ENCODE results near the gene FMN1. TPM values are rescaled to one million over a fixed set of nuclear protein-coding genes. Genes with fewer than 3 reads are reported as not detected.

FMN1 gene
- total RNA-seq, 1 experiment from 2014 or later, result 2.4 TPM

DNA sequence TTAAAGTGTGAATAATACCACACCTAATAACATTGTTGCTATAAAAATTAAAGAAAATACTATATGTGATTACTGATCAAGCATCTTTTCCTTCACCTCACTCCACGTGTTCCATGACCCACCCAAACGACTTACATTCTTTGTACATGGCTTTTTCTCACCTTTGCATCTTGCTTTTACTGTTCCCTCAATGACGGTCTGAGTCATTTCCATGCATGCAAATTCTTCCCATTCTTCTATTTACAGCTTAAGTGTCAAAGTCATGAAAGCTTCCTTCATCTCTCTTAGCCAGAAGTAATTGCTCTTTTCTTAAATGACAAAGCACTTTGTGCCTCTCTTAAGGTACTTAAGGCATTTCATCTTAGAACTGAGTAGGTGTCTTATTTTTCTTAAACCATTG is 412.7 kb downstream of the FMN1 start:
- Histone ChIP-seq H3K79me2 (ENCODE audit: low read length) (no peaks in the 10 kb centered on the region), H2AFZ (ENCODE audit: low read length) (no peak overlapping the region), H3K27ac (ENCODE audit: low read length) (no peak overlapping the region), H3K4me1 (ENCODE audit: insufficient read depth, low read length) (peaks cover 23% of the 10 kb centered on the region), H3K4me3 (ENCODE audit: low read length) (no peak overlapping the region), H3K9ac (ENCODE audit: low read length) (no peak overlapping the region), H3K9me3 (ENCODE audit: low read length) (peaks cover 8% of the 10 kb centered on the region; the same call in 1 of the 2 replicates), H3K27me3 (ENCODE audit: low read length) (no peaks in the 10 kb centered on the region), H3K9me2 (replicated peaks; ENCODE audit: low read length) (no peaks in the 10 kb centered on the region), H3K4me2 (ENCODE audit: low read length) (no peak overlapping the region), H3K36me3 (ENCODE audit: low read depth, low read length) (peaks cover 8% of the 10 kb centered on the region; the same call in 1 of the 2 replicates), H3F3A (ENCODE audit: low read length, unreplicated experiment) (no peaks in the 10 kb centered on the region), H4K20me1 (ENCODE audit: low read length) (no peaks in the 10 kb centered on the region)
- ChIA-PET CTCF (interaction anchor here (0.6 kb wide), 1 partner anchor 125 kb away, joined by 3 read pairs; no protein-coding TSS in a partner anchor), POLR2A (ENCODE audit: unreplicated experiment) (no interaction called here)
- DNase-seq, result no peak
- BruUV-seq (replicated peaks), result no TSS peak
- TF ChIP-seq EZH2 (IDR thresholded peaks at IDR 0.05; ENCODE audit: low read length, unreplicated experiment) (no peak), EZH2phosphoT487 (IDR thresholded peaks at IDR 0.05; ENCODE audit: borderline replicate concordance, low read length) (no peak)
- TF ChIP-seq, protein P1, sequence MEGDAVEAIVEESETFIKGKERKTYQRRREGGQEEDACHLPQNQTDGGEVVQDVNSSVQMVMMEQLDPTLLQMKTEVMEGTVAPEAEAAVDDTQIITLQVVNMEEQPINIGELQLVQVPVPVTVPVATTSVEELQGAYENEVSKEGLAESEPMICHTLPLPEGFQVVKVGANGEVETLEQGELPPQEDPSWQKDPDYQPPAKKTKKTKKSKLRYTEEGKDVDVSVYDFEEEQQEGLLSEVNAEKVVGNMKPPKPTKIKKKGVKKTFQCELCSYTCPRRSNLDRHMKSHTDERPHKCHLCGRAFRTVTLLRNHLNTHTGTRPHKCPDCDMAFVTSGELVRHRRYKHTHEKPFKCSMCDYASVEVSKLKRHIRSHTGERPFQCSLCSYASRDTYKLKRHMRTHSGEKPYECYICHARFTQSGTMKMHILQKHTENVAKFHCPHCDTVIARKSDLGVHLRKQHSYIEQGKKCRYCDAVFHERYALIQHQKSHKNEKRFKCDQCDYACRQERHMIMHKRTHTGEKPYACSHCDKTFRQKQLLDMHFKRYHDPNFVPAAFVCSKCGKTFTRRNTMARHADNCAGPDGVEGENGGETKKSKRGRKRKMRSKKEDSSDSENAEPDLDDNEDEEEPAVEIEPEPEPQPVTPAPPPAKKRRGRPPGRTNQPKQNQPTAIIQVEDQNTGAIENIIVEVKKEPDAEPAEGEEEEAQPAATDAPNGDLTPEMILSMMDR (conservative IDR thresholded peaks at IDR 0.05; ENCODE audit: low read depth, low read length), result no peak
- no peak for ATAC-seq
- intact Hi-C loops (cut with micrococcal nuclease), result no loop called here

- intact Hi-C loops (cut with micrococcal nuclease), result no loop called here
- BruUV-seq (replicated peaks), result no TSS peak
Observed at GRCh38 chr15:32778391-32779176, 415.9 kb downstream of the FMN1 start.

More at GRCh38 chr15:32778391-32779176, 415.9 kb downstream of the FMN1 start:
- ChIA-PET CTCF (no interaction called here), POLR2A (ENCODE audit: unreplicated experiment) (no interaction called here)
- Histone ChIP-seq H2AFZ (ENCODE audit: low read length) (no peak overlapping the region), H3K79me2 (ENCODE audit: low read length) (no peaks in the 10 kb centered on the region), H3F3A (ENCODE audit: low read length, unreplicated experiment) (no peaks in the 10 kb centered on the region), H3K4me3 (ENCODE audit: low read length) (no peak overlapping the region), H3K36me3 (ENCODE audit: low read depth, low read length) (peaks cover 8% of the 10 kb centered on the region; the same call in 1 of the 2 replicates), H3K9me2 (replicated peaks; ENCODE audit: low read length) (no peaks in the 10 kb centered on the region), H3K27ac (ENCODE audit: low read length) (no peak overlapping the region), H3K9me3 (ENCODE audit: low read length) (peaks cover 8% of the 10 kb centered on the region; the same call in 1 of the 2 replicates), H4K20me1 (ENCODE audit: low read length) (no peaks in the 10 kb centered on the region), H3K4me1 (ENCODE audit: insufficient read depth, low read length) (peaks cover 21% of the 10 kb centered on the region), H3K27me3 (ENCODE audit: low read length) (no peaks in the 10 kb centered on the region), H3K9ac (ENCODE audit: low read length) (no peak overlapping the region), H3K4me2 (ENCODE audit: low read length) (no peak overlapping the region)
- ATAC-seq (no peak), DNase-seq (peak; percentile 48)
- TF ChIP-seq, protein P1 (conservative IDR thresholded peaks at IDR 0.05; ENCODE audit: low read depth, low read length), result no peak
- TF ChIP-seq EZH2phosphoT487 (IDR thresholded peaks at IDR 0.05; ENCODE audit: borderline replicate concordance, low read length) (no peak), EZH2 (IDR thresholded peaks at IDR 0.05; ENCODE audit: low read length, unreplicated experiment) (no peak)

Data from PC-3 (cell line).